Measurements from ENCODE around the gene BPIFB2.

The BPIFB2 gene

GRCh38 chr20:32979201-32979998, 28.1 kb upstream of the BPIFB2 start:
- Histone ChIP-seq H3K27ac (ENCODE audit: poor library complexity, severe bottlenecking) (no peak overlapping the region), H3K36me3 (ENCODE audit: low read depth) (no peaks in the 10 kb centered on the region), H3K4me1 (ENCODE audit: insufficient read depth, poor library complexity, severe bottlenecking) (no peaks in the 10 kb centered on the region), H3K27me3 (ENCODE audit: insufficient read depth, poor library complexity, severe bottlenecking) (no peaks in the 10 kb centered on the region), H3K4me3 (ENCODE audit: severe bottlenecking) (no peak overlapping the region), H3K9me3 (ENCODE audit: severe bottlenecking) (no peaks in the 10 kb centered on the region)
- TF ChIP-seq, protein P1, sequence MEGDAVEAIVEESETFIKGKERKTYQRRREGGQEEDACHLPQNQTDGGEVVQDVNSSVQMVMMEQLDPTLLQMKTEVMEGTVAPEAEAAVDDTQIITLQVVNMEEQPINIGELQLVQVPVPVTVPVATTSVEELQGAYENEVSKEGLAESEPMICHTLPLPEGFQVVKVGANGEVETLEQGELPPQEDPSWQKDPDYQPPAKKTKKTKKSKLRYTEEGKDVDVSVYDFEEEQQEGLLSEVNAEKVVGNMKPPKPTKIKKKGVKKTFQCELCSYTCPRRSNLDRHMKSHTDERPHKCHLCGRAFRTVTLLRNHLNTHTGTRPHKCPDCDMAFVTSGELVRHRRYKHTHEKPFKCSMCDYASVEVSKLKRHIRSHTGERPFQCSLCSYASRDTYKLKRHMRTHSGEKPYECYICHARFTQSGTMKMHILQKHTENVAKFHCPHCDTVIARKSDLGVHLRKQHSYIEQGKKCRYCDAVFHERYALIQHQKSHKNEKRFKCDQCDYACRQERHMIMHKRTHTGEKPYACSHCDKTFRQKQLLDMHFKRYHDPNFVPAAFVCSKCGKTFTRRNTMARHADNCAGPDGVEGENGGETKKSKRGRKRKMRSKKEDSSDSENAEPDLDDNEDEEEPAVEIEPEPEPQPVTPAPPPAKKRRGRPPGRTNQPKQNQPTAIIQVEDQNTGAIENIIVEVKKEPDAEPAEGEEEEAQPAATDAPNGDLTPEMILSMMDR (IDR thresholded peaks at IDR 0.05; ENCODE audit: poor library complexity, severe bottlenecking), result no peak
- no peak for ATAC-seq (ENCODE audit: low read depth)
- peak; percentile 69 for DNase-seq (ENCODE audit: low spot score)

DNA sequence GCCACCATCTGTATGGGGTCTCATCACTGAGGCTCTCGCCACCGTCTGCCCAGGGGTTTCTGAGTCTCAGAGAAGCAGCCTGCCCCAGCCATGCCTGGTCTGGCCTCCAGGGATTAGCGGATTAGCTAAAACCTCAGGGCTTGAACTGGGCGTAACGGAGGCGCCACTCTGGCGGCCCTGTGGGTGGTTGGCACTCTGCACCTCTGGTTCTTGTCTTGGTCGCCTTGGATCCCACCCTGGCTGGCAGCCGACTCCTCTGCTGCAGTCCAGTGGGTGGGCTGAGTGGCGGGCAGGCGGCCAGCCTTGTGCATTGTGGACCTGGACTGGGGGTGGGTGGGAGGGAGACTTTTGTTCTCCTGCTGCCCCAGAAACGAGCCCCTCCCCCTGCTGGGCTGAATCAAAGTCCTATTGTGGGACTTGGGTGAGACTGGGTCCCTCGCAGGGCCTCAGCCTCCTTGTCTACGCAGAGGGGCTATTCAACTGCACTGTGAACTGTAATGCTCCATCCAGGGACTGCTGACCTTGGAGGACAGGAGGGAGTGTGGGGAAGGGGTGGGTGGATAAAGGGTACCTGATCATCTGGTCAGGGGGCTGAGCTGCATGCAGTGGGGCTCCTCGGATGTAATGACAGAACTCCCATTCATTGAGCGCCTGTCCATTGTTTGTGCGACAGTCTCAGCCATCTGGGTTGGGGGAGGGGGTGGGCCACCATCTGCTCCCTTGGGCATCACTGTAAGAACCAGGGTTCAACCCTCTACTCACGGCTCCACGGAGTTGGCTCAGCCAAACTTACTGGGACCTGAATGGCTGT, 27.2 kb upstream of the BPIFB2 start:
- DNase-seq (ENCODE audit: low spot score) (peak; percentile 78), ATAC-seq (ENCODE audit: low read depth) (no peak)
- Histone ChIP-seq H3K4me1 (ENCODE audit: insufficient read depth, poor library complexity, severe bottlenecking) (no peaks in the 10 kb centered on the region), H3K27ac (ENCODE audit: poor library complexity, severe bottlenecking) (no peak overlapping the region), H3K9me3 (ENCODE audit: severe bottlenecking) (no peaks in the 10 kb centered on the region), H3K4me3 (ENCODE audit: severe bottlenecking) (no peak overlapping the region), H3K27me3 (ENCODE audit: insufficient read depth, poor library complexity, severe bottlenecking) (no peaks in the 10 kb centered on the region), H3K36me3 (ENCODE audit: low read depth) (no peaks in the 10 kb centered on the region)
- TF ChIP-seq, protein P1 (IDR thresholded peaks at IDR 0.05; ENCODE audit: poor library complexity, severe bottlenecking), result no peak

GRCh38 chr20:32980990-32981389, 26.5 kb upstream of the BPIFB2 start:
- H3K27ac ChIP-seq (ENCODE audit: poor library complexity, severe bottlenecking), result no peak overlapping the region
- no peaks in the 10 kb centered on the region for H3K27me3 ChIP-seq (ENCODE audit: insufficient read depth, poor library complexity, severe bottlenecking)
- H3K4me1 ChIP-seq (ENCODE audit: insufficient read depth, poor library complexity, severe bottlenecking), result no peaks in the 10 kb centered on the region
- ATAC-seq (ENCODE audit: low read depth), result no peak
- no peaks in the 10 kb centered on the region for H3K9me3 ChIP-seq (ENCODE audit: severe bottlenecking)
- TF ChIP-seq, protein P1 (IDR thresholded peaks at IDR 0.05; ENCODE audit: poor library complexity, severe bottlenecking), result no peak
- no peak overlapping the region for H3K4me3 ChIP-seq (ENCODE audit: severe bottlenecking)
- peak; percentile 59 for DNase-seq (ENCODE audit: low spot score)
- no peaks in the 10 kb centered on the region for H3K36me3 ChIP-seq (ENCODE audit: low read depth)

DNA sequence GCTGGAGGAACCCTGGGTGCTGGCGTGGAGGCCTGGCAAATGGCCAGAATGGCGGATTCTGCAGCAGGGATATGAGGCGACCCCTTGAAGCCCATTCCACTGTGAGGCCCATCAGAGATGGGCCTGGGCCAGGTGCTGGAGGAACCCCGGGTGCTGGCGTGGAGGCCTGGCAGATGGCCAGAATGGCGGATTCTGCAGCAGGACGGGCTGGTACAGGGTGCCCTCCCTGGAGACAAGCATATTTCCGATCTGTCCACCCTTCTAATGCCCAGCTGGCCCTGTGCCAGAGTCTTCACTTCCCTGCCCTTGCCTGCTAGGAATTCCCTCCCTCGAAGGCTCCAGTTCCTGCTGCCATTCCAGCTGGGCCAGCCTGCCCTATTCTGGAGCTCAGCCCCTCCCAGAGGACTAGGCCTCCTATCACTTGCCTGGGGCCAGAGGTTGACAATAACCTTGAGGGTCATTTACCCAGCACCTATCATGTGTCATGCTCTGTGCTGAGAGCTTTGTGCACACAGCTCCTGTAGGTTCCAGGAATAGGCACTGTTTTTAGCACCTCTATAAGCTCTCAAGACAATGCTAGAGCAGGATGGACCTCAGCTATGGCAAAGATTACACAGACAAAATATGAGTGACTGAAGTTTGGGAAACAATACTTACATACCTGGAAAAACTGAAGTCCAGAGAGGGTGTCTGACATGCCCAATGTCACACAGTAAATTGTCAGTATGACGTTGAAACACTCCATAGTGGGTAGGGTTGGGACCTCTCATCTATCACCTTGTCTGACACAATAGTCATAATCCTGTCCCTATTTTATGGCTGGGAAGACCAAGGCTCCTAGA, 24.7 kb upstream of the BPIFB2 start:
- no peak overlapping the region for H3K4me3 ChIP-seq (ENCODE audit: severe bottlenecking)
- no peak overlapping the region for H3K27ac ChIP-seq (ENCODE audit: poor library complexity, severe bottlenecking)
- DNase-seq (ENCODE audit: low spot score) (peak; percentile 78), ATAC-seq (ENCODE audit: low read depth) (peak; percentile 11; the same call in 1 of the 3 replicates)
- TF ChIP-seq, protein P1 (IDR thresholded peaks at IDR 0.05; ENCODE audit: poor library complexity, severe bottlenecking), result no peak
- H3K27me3 ChIP-seq (ENCODE audit: insufficient read depth, poor library complexity, severe bottlenecking), result no peaks in the 10 kb centered on the region
- H3K36me3 ChIP-seq (ENCODE audit: low read depth), result no peaks in the 10 kb centered on the region
- H3K9me3 ChIP-seq (ENCODE audit: severe bottlenecking), result no peaks in the 10 kb centered on the region
- H3K4me1 ChIP-seq (ENCODE audit: insufficient read depth, poor library complexity, severe bottlenecking), result no peaks in the 10 kb centered on the region

All from RWPE2 (cell line).